CD4-positive, alpha-beta T cell (primary cell): ENCODE data around the gene LACC1. TPM values are rescaled to one million over a fixed set of nuclear protein-coding genes. Genes with fewer than 3 reads are reported as not detected.

Experiments
- ATAC-seq: fragments of 200-7000 bp; cut with Tn5 transposase; one replicate; pipeline ENCODE4 v1.10.0; 2022; ENCODE audit warnings: mild to moderate bottlenecking; ENCODE audit not compliant: poor library complexity
- CTCF ChIA-PET: fragments of 350-600 bp; sonication (Branson Sonifier 250); formaldehyde crosslinking; loops from one replicate; lab custom pipeline; 2021; ENCODE audit warnings: antibody characterized with exemption, inconsistent platforms; lab: Charles Lee
- POLR2A ChIA-PET: fragments of 350-600 bp; sonication (Branson Sonifier 250); formaldehyde crosslinking; loops from one replicate; lab custom pipeline; 2021; ENCODE audit warnings: antibody characterized with exemption, inconsistent platforms; lab: Charles Lee
- DNase-seq, 14 experiments: peaks; one replicate each; pipeline ENCODE4 v3.0.0-alpha.2; 2013 to 2020; ENCODE audit warnings: mixed read lengths in 2 of 14
- H3K27ac ChIP-seq, 2 donors: one replicate each; pipeline versions ENCODE4 v1.5.1 to v1.7.0; 2013; ENCODE audit warnings: low read length in 2 of 2, low read depth in 1 of 2, mild to moderate bottlenecking in 1 of 2
- H3K27me3 ChIP-seq, 2 experiments: 1 replicate in 1 of 2; 2 replicates in 1 of 2; pipeline versions ENCODE4 v1.6.1 to v1.7.0; 2013; ENCODE audit warnings: low read length in 2 of 2, control low read depth in 1 of 2, mild to moderate bottlenecking in 1 of 2, moderate library complexity in 1 of 2; ENCODE audit not compliant: insufficient read depth in 2 of 2, control insufficient read depth in 1 of 2
- H3K36me3 ChIP-seq: one replicate; pipeline ENCODE4 v1.6.1; 2013; ENCODE audit warnings: low read length, control low read depth; ENCODE audit not compliant: insufficient read depth
- H3K4me1 ChIP-seq: one replicate; pipeline ENCODE4 v1.6.1; 2013; ENCODE audit warnings: low read length, control low read depth; ENCODE audit not compliant: insufficient read depth
- H3K4me3 ChIP-seq: one replicate; pipeline ENCODE4 v1.5.1; 2013; ENCODE audit warnings: mild to moderate bottlenecking, low read length, moderate library complexity
- H3K9me3 ChIP-seq, 2 experiments: 1 replicate in 1 of 2; 2 replicates in 1 of 2; pipeline versions ENCODE4 v1.6.1 to v1.7.0; 2013; ENCODE audit warnings: low read length in 2 of 2, mild to moderate bottlenecking in 2 of 2, control low read depth in 1 of 2, moderate library complexity in 1 of 2; ENCODE audit not compliant: control insufficient read depth in 1 of 2, insufficient read depth in 1 of 2
- H3K27ac Mint-ChIP-seq: one replicate; pipeline ENCODE4 v1.8.0; 2020; ENCODE audit warnings: mixed read lengths
- H3K27me3 Mint-ChIP-seq: one replicate; pipeline ENCODE4 v1.8.0; 2021; ENCODE audit warnings: mixed read lengths
- H3K36me3 Mint-ChIP-seq: one replicate; pipeline ENCODE4 v1.8.0; 2021; ENCODE audit warnings: low read depth, mixed read lengths
- H3K4me1 Mint-ChIP-seq: one replicate; pipeline ENCODE4 v1.8.0; 2021; ENCODE audit warnings: low read depth, mixed read lengths
- H3K4me3 Mint-ChIP-seq: one replicate; pipeline ENCODE4 v1.8.0; 2020; ENCODE audit warnings: mild to moderate bottlenecking, mixed read lengths
- H3K9me3 Mint-ChIP-seq: one replicate; pipeline ENCODE4 v1.8.0; 2020; ENCODE audit warnings: mixed read lengths
- CTCF ChIP-seq: fragments of 200-600 bp; IDR thresholded peaks from one replicate; pipeline ENCODE4 v1.8.0; 2022; ENCODE audit warnings: antibody characterized with exemption, mild to moderate bottlenecking
- intact Hi-C, 2 experiments: fragments of 100-400 bp; cut with DNase I in 1 of 2; cut with micrococcal nuclease in 1 of 2; formaldehyde crosslinking; loops; one replicate each; pipeline versions ENCODE4 v1.15.1 to v1.9.0; 2023 to 2025; cut with DNase I, micrococcal nuclease
- total RNA-seq, 174 experiments: library from RNA in 2 of 174; stranded (reverse) in 2 of 174; gene quantifications; one replicate each; pipeline ENCODE4 v1.2.3 and lab custom pipeline; 2021 to 2026

The LACC1 gene
- total RNA-seq, 2 experiments from 2014 or later = 0.93 to 0.95 TPM

- Mint-ChIP-seq H3K36me3 (no peaks in the 10 kb centered on the region), H3K9me3 (no peaks in the 10 kb centered on the region), H3K4me3 (no peak overlapping the region), H3K27me3 (peaks cover 4% of the 10 kb centered on the region), H3K27ac (no peak overlapping the region), H3K4me1 (no peaks in the 10 kb centered on the region)
- intact Hi-C loops = no loop called here
- ChIA-PET CTCF (no interaction called here), POLR2A (no interaction called here)
- no peak for ATAC-seq
- TF ChIP-seq CTCF = no peak
- Histone ChIP-seq H3K4me3 (no peak overlapping the region), H3K36me3 (no peaks in the 10 kb centered on the region), H3K27me3 (no peaks in the 10 kb centered on the region), H3K27ac (no peak overlapping the region), H3K9me3 (no peaks in the 10 kb centered on the region), H3K4me1 (no peaks in the 10 kb centered on the region)
- DNase-seq = peak in 1 of 14 experiments; percentile 7
Measured at GRCh38 chr13:43835701-43836100, 44.0 kb upstream of the LACC1 start.

- CTCF ChIA-PET = no interaction called here
- Mint-ChIP-seq H3K27me3 (no peaks in the 10 kb centered on the region), H3K4me1 (no peaks in the 10 kb centered on the region), H3K4me3 (no peak overlapping the region), H3K27ac (no peak overlapping the region), H3K9me3 (peaks cover 4% of the 10 kb centered on the region), H3K36me3 (no peaks in the 10 kb centered on the region)
- no peak for ATAC-seq
- H3K27me3 ChIP-seq = no peaks in the 10 kb centered on the region
- H3K27ac ChIP-seq = no peak overlapping the region
- H3K4me3 ChIP-seq = no peak overlapping the region
- intact Hi-C loops = no loop called here
- no peaks in the 10 kb centered on the region for H3K36me3 ChIP-seq
- no peaks in the 10 kb centered on the region for H3K9me3 ChIP-seq
- no peak for TF ChIP-seq CTCF
- H3K4me1 ChIP-seq = no peaks in the 10 kb centered on the region
- DNase-seq = no peak
- POLR2A ChIA-PET = no interaction called here
Measured at GRCh38 chr13:43838909-43839308, 40.8 kb upstream of the LACC1 start.

- POLR2A ChIA-PET = no interaction called here
- no peak overlapping the region for H3K4me3 ChIP-seq
- peaks cover 5 to 18% of the 10 kb centered on the region in 2 experiments for H3K9me3 ChIP-seq
- Mint-ChIP-seq H3K36me3 (peaks cover 18% of the 10 kb centered on the region), H3K27ac (no peak overlapping the region), H3K4me1 (no peaks in the 10 kb centered on the region), H3K27me3 (peaks cover 4% of the 10 kb centered on the region), H3K4me3 (no peak overlapping the region), H3K9me3 (peaks cover 10% of the 10 kb centered on the region)
- intact Hi-C loops = no loop called here
- TF ChIP-seq CTCF = no peak
- H3K27me3 ChIP-seq = peaks cover 0 to 3% of the 10 kb centered on the region in 2 experiments
- CTCF ChIA-PET = no interaction called here
- DNase-seq (no peak), ATAC-seq (no peak)
- H3K4me1 ChIP-seq = no peaks in the 10 kb centered on the region
- no peak overlapping the region for H3K27ac ChIP-seq
- no peaks in the 10 kb centered on the region for H3K36me3 ChIP-seq
Measured at GRCh38 chr13:43846496-43847158, 33.1 kb upstream of the LACC1 start.
